Pancreas (tissue), 10 donors: Measurements from ENCODE around the gene RIPOR3. TPM values are rescaled to one million over a fixed set of nuclear protein-coding genes. Genes with fewer than 3 reads are reported as not detected.
A peak's percentile ranks its signal among the peaks of the same experiment; 100 is the strongest.

ENCODE experiments used
- ATAC-seq, 4 donors: fragments of 200-7000 bp; cut with Tn5 transposase; one replicate each; pipeline versions ENCODE4 v1.8.0 to v1.9.1; 2020; ENCODE audit warnings: mild to moderate bottlenecking in 4 of 4, moderate library complexity in 4 of 4
- DNase-seq, 6 donors: peaks; one replicate each; pipeline ENCODE4 v3.0.0-alpha.2; 2020
- FAIRE-seq: peaks from 2 replicates; lab custom pipeline; 2012; peaks lifted over from hg19 to GRCh38; lab: Jason Lieb, UNC
- H3K27ac ChIP-seq, 4 donors: fragments of 200-600 bp; sonication (generic); 1 replicate in 3 of 4; 2 replicates in 1 of 4; pipeline versions ENCODE4 v1.5.0 to v1.8.0; 2020
- H3K27me3 ChIP-seq, 4 donors: fragments of 200-600 bp; one replicate each; pipeline ENCODE4 v1.8.0; 2021
- H3K36me3 ChIP-seq, 3 donors: fragments of 200-600 bp; sonication (generic) in 1 of 3; one replicate each; pipeline versions ENCODE4 v1.5.0 to v1.8.0; 2020 to 2021
- H3K4me1 ChIP-seq, 3 donors: fragments of 200-600 bp; one replicate each; pipeline ENCODE4 v1.8.0; 2021
- H3K4me3 ChIP-seq, 4 donors: fragments of 200-600 bp; sonication (generic) in 2 of 4; one replicate each; pipeline versions ENCODE4 v1.5.0 to v1.8.0; 2020 to 2021
- H3K9me3 ChIP-seq, 4 donors: fragments of 200-600 bp; one replicate each; pipeline ENCODE4 v1.8.0; 2021
- CTCF ChIP-seq, 4 donors: fragments of 200-600 bp; sonication (generic) in 3 of 4; IDR thresholded peaks; one replicate each; pipeline versions ENCODE4 v1.5.0 to v1.8.0; 2021; ENCODE audit warnings: antibody characterized with exemption in 4 of 4
- WGBS, 2 donors: extraction: QIAGEN DNeasy Blood & Tissue Kit; methylation state at CpG; one replicate each; pipeline ENCODE4 v1.1.7; 2013; 5-methylcytosine and 5-hydroxymethylcytosine counted together
- intact Hi-C, 3 donors: fragments of 100-400 bp; cut with DNase I; formaldehyde crosslinking; loops; one replicate each; pipeline versions ENCODE4 v1.11.1 to v1.14.2; 2022
- polyA plus RNA-seq, 2 donors: library from polyadenylated mRNA; stranded (reverse); fragments of 200-250 nt; gene quantifications; one replicate each; pipeline ENCODE4 v1.2.3, GENCODE V29; 2013
- total RNA-seq, 6 donors: library from RNA; stranded (reverse); fragmentation: NEBNext Ultra II Directional in 4 of 6; extraction: Animal tissue kit (Norgen Biotek cat#: 25700) in 4 of 6; gene quantifications; one replicate each; pipeline versions ENCODE4 v1.2.1 to v1.2.4, GENCODE V29; 2021 to 2023
- donor health status: healthy with polysubstance abuse.
- donor health status: DM: no; HTN: no; CAD: no; lungs with moderate emphysema.
- donor health status: DM: no; HTN: no; CAD: no.
- donor health status: control.
- donor health status: control.
- donor health status: Bipolar disorder and iron deficiency.
- donor health status: DM: yes; HTN: yes; CAD: no.
- donor health status: DM: no; HTN: no; CAD: no.
- donor health status: DM: no; HTN: no; CAD: no.
- donor health status: DM: yes; HTN: yes; CAD: no.

The RIPOR3 gene
- total and polyA plus RNA-seq, 8 donors: 0.67 to 11.3 (median 2.1) TPM

- whole genome bisulfite sequencing, 2 donors: 83 to 84% methylated on average over 9 of the region's 9 CpGs
Measured at GRCh38 chr20:50607436-50607835, 83.9 kb downstream of the RIPOR3 start.

DNA sequence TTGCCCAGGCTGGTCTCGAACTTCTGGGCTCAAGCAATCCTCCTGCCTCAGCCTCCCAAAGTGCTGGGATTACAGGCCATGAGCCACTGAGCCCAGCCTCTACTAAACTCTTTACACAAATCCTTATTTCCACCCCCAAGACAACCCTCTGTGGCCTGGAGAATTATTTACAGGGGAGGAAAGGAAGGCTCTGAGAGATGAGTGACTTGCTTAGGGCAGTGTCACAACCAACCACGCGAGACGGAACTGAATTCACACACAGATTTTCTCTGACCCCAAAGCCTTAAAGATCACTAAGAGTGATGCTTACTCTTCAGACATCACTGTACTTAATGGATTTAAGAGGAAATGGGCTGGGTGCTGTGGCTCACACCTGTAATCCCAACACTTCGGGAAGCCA lies 86.2 kb downstream of the RIPOR3 start:
- no peak overlapping the region for H3K27ac ChIP-seq
- FAIRE-seq: no peak

More at GRCh38 chr20:50607436-50607835, 83.9 kb downstream of the RIPOR3 start:
- Histone ChIP-seq H3K4me1 (no peaks in the 10 kb centered on the region), H3K27ac (no peak overlapping the region), H3K27me3 (no peaks in the 10 kb centered on the region), H3K36me3 (no peaks in the 10 kb centered on the region), H3K4me3 (no peak overlapping the region), H3K9me3 (no peaks in the 10 kb centered on the region)
- ATAC-seq (no peak), FAIRE-seq (no peak), DNase-seq (peak in 1 of 6 donors; percentile 15)
- no peak for TF ChIP-seq CTCF (IDR thresholded peaks at IDR 0.05)
- intact Hi-C loops: no loop called here

GRCh38 chr20:50604451-50604850 lies 86.9 kb downstream of the RIPOR3 start:
- peak in 1 of 6 donors; percentile 15 for DNase-seq
- no peak for TF ChIP-seq CTCF (IDR thresholded peaks at IDR 0.05)
- WGBS, 2 donors: 89 to 91% methylated on average over 12 of the region's 12 CpGs
- H3K36me3 ChIP-seq: no peaks in the 10 kb centered on the region
- H3K27ac ChIP-seq: no peak overlapping the region
- no peaks in the 10 kb centered on the region for H3K27me3 ChIP-seq
- no peaks in the 10 kb centered on the region for H3K9me3 ChIP-seq
- intact Hi-C loops: no loop called here
- H3K4me1 ChIP-seq: no peaks in the 10 kb centered on the region
- no peak for ATAC-seq
- no peak for FAIRE-seq
- H3K4me3 ChIP-seq: no peak overlapping the region

More for the DNA sequence above, 86.2 kb downstream of the RIPOR3 start:
- H3K36me3 ChIP-seq: no peaks in the 10 kb centered on the region
- DNase-seq (no peak), ATAC-seq (no peak)
- no peaks in the 10 kb centered on the region for H3K9me3 ChIP-seq
- intact Hi-C loops: no loop called here
- no peaks in the 10 kb centered on the region for H3K27me3 ChIP-seq
- no peak for TF ChIP-seq CTCF (IDR thresholded peaks at IDR 0.05)
- no peaks in the 10 kb centered on the region for H3K4me1 ChIP-seq
- 89 to 97% methylated on average over 5 of the region's 5 CpGs for WGBS, 2 donors
- H3K4me3 ChIP-seq: no peak overlapping the region

- no peak overlapping the region for H3K4me3 ChIP-seq
- no peaks in the 10 kb centered on the region for H3K4me1 ChIP-seq
- H3K9me3 ChIP-seq: no peaks in the 10 kb centered on the region
- intact Hi-C loops: no loop called here
- no peaks in the 10 kb centered on the region for H3K36me3 ChIP-seq
- no peak for FAIRE-seq
- no peak for ATAC-seq
- DNase-seq: peak in 1 of 6 donors; percentile 15
- no peak overlapping the region for H3K27ac ChIP-seq
- WGBS, 2 donors: 90% methylated on average over 15 of the region's 15 CpGs
- H3K27me3 ChIP-seq: no peaks in the 10 kb centered on the region
- no peak for TF ChIP-seq CTCF (IDR thresholded peaks at IDR 0.05)
Measured at GRCh38 chr20:50602432-50603088, 88.8 kb downstream of the RIPOR3 start.
